GM23338 (cell line): Measurements from ENCODE around the gene POC1B. TPM values are rescaled to one million over a fixed set of nuclear protein-coding genes. Genes with fewer than 3 reads are reported as not detected.

Experiments used
- ATAC-seq: fragments of 200-7000 bp; cut with Tn5 transposase; 3 replicates; pipeline ENCODE4 v1.9.1; 2020
- DNase-seq: peaks from one replicate; pipeline ENCODE4 v3.0.0-alpha.2; 2015; ENCODE audit warnings: low spot score
- H2AFZ ChIP-seq: fragments of 200-600 bp; sonication (generic); 2 replicates; pipeline ENCODE4 v1.8.0; 2016; ENCODE audit warnings: antibody characterized with exemption, mild to moderate bottlenecking, moderate library complexity
- H3F3A ChIP-seq: fragments of 200-600 bp; sonication (generic); replicated peaks from 2 replicates; pipeline ENCODE4 v1.8.0; 2017; ENCODE audit warnings: antibody characterized with exemption, mixed run types, low read depth
- H3K27ac ChIP-seq: fragments of 200-600 bp; sonication (generic); 2 replicates; pipeline ENCODE4 v1.6.1; 2016; ENCODE audit warnings: low read depth
- H3K27me3 ChIP-seq: fragments of 200-600 bp; sonication (generic); 2 replicates; pipeline ENCODE4 v1.8.0; 2016; ENCODE audit warnings: mild to moderate bottlenecking, mixed run types, moderate library complexity; ENCODE audit not compliant: insufficient read depth
- H3K36me3 ChIP-seq: fragments of 200-600 bp; sonication (generic); 2 replicates; pipeline ENCODE4 v1.8.0; 2016; ENCODE audit warnings: mild to moderate bottlenecking; ENCODE audit not compliant: insufficient read depth
- H3K4me1 ChIP-seq: fragments of 200-600 bp; sonication (generic); 2 replicates; pipeline ENCODE4 v1.8.0; 2016; ENCODE audit warnings: mild to moderate bottlenecking, moderate library complexity; ENCODE audit not compliant: insufficient read depth
- H3K4me2 ChIP-seq: fragments of 200-600 bp; sonication (generic); 2 replicates; pipeline ENCODE4 v1.7.1; 2017; ENCODE audit warnings: mixed run types
- H3K4me3 ChIP-seq: fragments of 200-600 bp; sonication (generic); 2 replicates; pipeline ENCODE4 v1.6.1; 2016; ENCODE audit warnings: mixed run types
- H3K79me2 ChIP-seq: fragments of 200-600 bp; sonication (generic); replicated peaks from 2 replicates; pipeline ENCODE4 v1.8.0; 2017; ENCODE audit warnings: mild to moderate bottlenecking; ENCODE audit not compliant: insufficient read depth
- H3K9me2 ChIP-seq: fragments of 200-600 bp; sonication (generic); 2 replicates; pipeline ENCODE4 v1.8.0; 2017; ENCODE audit not compliant: insufficient read depth
- H4K20me1 ChIP-seq: fragments of 200-600 bp; sonication (generic); replicated peaks from 2 replicates; pipeline ENCODE4 v1.8.0; 2017; ENCODE audit warnings: mild to moderate bottlenecking; ENCODE audit not compliant: insufficient read depth
- H3K27ac Mint-ChIP-seq: 2 replicates; pipeline ENCODE4 v1.8.0; 2020; ENCODE audit warnings: inconsistent platforms, mild to moderate bottlenecking, moderate library complexity, mixed read lengths
- H3K27me3 Mint-ChIP-seq: 3 replicates; pipeline ENCODE4 v1.8.0; 2022; ENCODE audit warnings: low read depth, mild to moderate bottlenecking, moderate library complexity, mixed read lengths, inconsistent platforms; ENCODE audit not compliant: insufficient read depth, poor library complexity
- H3K36me3 Mint-ChIP-seq: 3 replicates; pipeline ENCODE4 v1.8.0; 2021; ENCODE audit warnings: low read depth, mild to moderate bottlenecking, inconsistent platforms, moderate library complexity, mixed read lengths
- H3K4me1 Mint-ChIP-seq: 3 replicates; pipeline ENCODE4 v1.8.0; 2020; ENCODE audit warnings: mild to moderate bottlenecking, inconsistent platforms, mixed read lengths
- H3K4me3 Mint-ChIP-seq: 3 replicates; pipeline ENCODE4 v1.8.0; 2021; ENCODE audit warnings: moderate library complexity, mild to moderate bottlenecking, inconsistent platforms, mixed read lengths
- H3K9me3 Mint-ChIP-seq: 3 replicates; pipeline ENCODE4 v1.8.0; 2020; ENCODE audit warnings: moderate library complexity, mild to moderate bottlenecking, inconsistent platforms, mixed read lengths
- EZH2phosphoT487 ChIP-seq: fragments of 200-600 bp; sonication (generic); IDR thresholded peaks from one replicate; pipeline ENCODE4 v1.8.1; 2018; ENCODE audit warnings: antibody characterized with exemption; ENCODE audit not compliant: unreplicated experiment
- STAT1 ChIP-seq: IDR thresholded peaks from one replicate; pipeline ENCODE4 v1.6.1; 2016; ENCODE audit warnings: antibody characterized with exemption; ENCODE audit not compliant: unreplicated experiment
- ZNF114 ChIP-seq: fragments of 250-450 bp; sonication (Bioruptor Pico); IDR thresholded peaks from 2 replicates; pipeline ENCODE4 v1.5.0; 2020; ENCODE audit warnings: mild to moderate bottlenecking, moderate library complexity
- polyA plus RNA-seq: library from polyadenylated mRNA; unstranded; fragments of >200 nt; fragmentation: Nextera tagmentation; extraction: Ambion mirVana; gene quantifications from 2 replicates; pipeline ENCODE4 v1.2.1, GENCODE V29; 2016
- total RNA-seq: library from RNA; depleted of rRNA; stranded (reverse); fragments of >200 nt; shearing (Covaris generic); gene quantifications from 2 replicates; pipeline ENCODE4 v1.2.3, GENCODE V29; 2014
- TF ChIP-seq, protein P1 (sequence below): IDR thresholded peaks from 2 replicates; pipeline ENCODE4 v1.6.1; 2016; ENCODE audit warnings: antibody characterized with exemption
- TF ChIP-seq, protein P2 (sequence below): fragments of 250-450 bp; sonication (Bioruptor Pico); IDR thresholded peaks from 2 replicates; pipeline ENCODE4 v1.5.0; 2020; ENCODE audit warnings: mild to moderate bottlenecking, moderate library complexity

The POC1B gene
- total and polyA plus RNA-seq, 2 experiments from 2014 or later = 11.8 to 17.5 TPM

DNA sequence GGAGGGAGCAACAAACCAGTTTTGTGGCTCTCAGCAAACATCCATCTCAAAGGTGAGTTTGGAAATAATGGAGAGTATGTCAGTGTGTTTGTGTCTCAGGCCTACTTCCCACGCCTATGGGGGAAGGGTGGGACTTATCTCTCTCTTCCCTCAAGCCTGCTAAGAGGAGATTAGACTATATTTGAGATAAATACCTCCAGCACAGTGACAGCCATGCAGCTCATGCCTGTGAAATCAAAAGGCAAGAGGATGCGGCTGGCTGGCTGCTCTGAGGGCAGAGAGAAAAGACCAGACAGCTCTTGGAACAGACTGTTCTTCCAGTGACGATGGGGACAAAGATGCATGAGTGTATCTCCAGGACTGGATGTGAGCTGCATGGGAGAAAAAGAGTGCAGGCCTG lies 14.7 kb upstream of the POC1B start:
- no peak overlapping the region for H3K27ac Mint-ChIP-seq
- H3K4me3 ChIP-seq = no peak overlapping the region
- H3K36me3 Mint-ChIP-seq = no peaks in the 10 kb centered on the region
- TF ChIP-seq, protein P1, sequence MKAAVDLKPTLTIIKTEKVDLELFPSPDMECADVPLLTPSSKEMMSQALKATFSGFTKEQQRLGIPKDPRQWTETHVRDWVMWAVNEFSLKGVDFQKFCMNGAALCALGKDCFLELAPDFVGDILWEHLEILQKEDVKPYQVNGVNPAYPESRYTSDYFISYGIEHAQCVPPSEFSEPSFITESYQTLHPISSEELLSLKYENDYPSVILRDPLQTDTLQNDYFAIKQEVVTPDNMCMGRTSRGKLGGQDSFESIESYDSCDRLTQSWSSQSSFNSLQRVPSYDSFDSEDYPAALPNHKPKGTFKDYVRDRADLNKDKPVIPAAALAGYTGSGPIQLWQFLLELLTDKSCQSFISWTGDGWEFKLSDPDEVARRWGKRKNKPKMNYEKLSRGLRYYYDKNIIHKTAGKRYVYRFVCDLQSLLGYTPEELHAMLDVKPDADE = no peak
- TF ChIP-seq STAT1 (no peak), ZNF114 (CRISPR knock-in tag) (no peak), EZH2phosphoT487 (no peak)
- TF ChIP-seq, protein P2, sequence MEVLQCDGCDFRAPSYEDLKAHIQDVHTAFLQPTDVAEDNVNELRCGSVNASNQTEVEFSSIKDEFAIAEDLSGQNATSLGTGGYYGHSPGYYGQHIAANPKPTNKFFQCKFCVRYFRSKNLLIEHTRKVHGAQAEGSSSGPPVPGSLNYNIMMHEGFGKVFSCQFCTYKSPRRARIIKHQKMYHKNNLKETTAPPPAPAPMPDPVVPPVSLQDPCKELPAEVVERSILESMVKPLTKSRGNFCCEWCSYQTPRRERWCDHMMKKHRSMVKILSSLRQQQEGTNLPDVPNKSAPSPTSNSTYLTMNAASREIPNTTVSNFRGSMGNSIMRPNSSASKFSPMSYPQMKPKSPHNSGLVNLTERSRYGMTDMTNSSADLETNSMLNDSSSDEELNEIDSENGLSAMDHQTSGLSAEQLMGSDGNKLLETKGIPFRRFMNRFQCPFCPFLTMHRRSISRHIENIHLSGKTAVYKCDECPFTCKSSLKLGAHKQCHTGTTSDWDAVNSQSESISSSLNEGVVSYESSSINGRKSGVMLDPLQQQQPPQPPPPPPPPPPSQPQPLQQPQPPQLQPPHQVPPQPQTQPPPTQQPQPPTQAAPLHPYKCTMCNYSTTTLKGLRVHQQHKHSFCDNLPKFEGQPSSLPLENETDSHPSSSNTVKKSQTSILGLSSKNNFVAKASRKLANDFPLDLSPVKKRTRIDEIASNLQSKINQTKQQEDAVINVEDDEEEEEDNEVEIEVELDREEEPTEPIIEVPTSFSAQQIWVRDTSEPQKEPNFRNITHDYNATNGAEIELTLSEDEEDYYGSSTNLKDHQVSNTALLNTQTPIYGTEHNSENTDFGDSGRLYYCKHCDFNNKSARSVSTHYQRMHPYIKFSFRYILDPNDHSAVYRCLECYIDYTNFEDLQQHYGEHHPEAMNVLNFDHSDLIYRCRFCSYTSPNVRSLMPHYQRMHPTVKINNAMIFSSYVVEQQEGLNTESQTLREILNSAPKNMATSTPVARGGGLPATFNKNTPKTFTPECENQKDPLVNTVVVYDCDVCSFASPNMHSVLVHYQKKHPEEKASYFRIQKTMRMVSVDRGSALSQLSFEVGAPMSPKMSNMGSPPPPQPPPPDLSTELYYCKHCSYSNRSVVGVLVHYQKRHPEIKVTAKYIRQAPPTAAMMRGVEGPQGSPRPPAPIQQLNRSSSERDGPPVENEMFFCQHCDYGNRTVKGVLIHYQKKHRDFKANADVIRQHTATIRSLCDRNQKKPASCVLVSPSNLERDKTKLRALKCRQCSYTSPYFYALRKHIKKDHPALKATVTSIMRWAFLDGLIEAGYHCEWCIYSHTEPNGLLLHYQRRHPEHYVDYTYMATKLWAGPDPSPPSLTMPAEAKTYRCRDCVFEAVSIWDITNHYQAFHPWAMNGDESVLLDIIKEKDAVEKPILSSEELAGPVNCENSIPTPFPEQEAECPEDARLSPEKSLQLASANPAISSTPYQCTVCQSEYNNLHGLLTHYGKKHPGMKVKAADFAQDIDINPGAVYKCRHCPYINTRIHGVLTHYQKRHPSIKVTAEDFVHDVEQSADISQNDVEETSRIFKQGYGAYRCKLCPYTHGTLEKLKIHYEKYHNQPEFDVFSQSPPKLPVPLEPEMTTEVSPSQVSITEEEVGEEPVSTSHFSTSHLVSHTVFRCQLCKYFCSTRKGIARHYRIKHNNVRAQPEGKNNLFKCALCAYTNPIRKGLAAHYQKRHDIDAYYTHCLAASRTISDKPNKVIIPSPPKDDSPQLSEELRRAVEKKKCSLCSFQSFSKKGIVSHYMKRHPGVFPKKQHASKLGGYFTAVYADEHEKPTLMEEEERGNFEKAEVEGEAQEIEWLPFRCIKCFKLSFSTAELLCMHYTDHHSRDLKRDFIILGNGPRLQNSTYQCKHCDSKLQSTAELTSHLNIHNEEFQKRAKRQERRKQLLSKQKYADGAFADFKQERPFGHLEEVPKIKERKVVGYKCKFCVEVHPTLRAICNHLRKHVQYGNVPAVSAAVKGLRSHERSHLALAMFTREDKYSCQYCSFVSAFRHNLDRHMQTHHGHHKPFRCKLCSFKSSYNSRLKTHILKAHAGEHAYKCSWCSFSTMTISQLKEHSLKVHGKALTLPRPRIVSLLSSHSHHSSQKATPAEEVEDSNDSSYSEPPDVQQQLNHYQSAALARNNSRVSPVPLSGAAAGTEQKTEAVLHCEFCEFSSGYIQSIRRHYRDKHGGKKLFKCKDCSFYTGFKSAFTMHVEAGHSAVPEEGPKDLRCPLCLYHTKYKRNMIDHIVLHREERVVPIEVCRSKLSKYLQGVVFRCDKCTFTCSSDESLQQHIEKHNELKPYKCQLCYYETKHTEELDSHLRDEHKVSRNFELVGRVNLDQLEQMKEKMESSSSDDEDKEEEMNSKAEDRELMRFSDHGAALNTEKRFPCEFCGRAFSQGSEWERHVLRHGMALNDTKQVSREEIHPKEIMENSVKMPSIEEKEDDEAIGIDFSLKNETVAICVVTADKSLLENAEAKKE (CRISPR knock-in tag) = no peak
- H3K79me2 ChIP-seq = no peaks in the 10 kb centered on the region
- H3K36me3 ChIP-seq = no peaks in the 10 kb centered on the region
- peaks cover 11% of the 10 kb centered on the region for H3K4me1 Mint-ChIP-seq
- H3K9me2 ChIP-seq = no peaks in the 10 kb centered on the region
- H2AFZ ChIP-seq = 0 out of 2 replicates have a peak overlapping the region, but pooled peaks have one; percentile 7
- H3K4me2 ChIP-seq = no peak overlapping the region
- no peak overlapping the region for H3K27ac ChIP-seq
- H3F3A ChIP-seq = no peaks in the 10 kb centered on the region
- ATAC-seq (no peak), DNase-seq (no peak)
- no peaks in the 10 kb centered on the region for H3K27me3 Mint-ChIP-seq
- H3K4me1 ChIP-seq = no peaks in the 10 kb centered on the region
- no peaks in the 10 kb centered on the region for H4K20me1 ChIP-seq
- no peaks in the 10 kb centered on the region for H3K27me3 ChIP-seq
- H3K4me3 Mint-ChIP-seq = no peak overlapping the region
- H3K9me3 Mint-ChIP-seq = no peaks in the 10 kb centered on the region
